GM21390 (cell line): ENCODE results near the gene ARHGEF10L.

Experiments used
- ATAC-seq: cut with Tn5 transposase; IDR thresholded peaks from one replicate; pipeline ENCODE4 v1.9.1; 2021; ENCODE audit not compliant: unreplicated experiment

The ARHGEF10L gene

GRCh38 chr1:17586172-17586964 lies 46.9 kb downstream of the ARHGEF10L start:
- ATAC-seq: no peak

GRCh38 chr1:17587693-17588047 lies 48.2 kb downstream of the ARHGEF10L start:
- no peak for ATAC-seq

- ATAC-seq: no peak
These were observed 48.8 kb downstream of the ARHGEF10L start for GRCh38 chr1:17588048-17588871.

GRCh38 chr1:17591814-17592430 lies 52.4 kb downstream of the ARHGEF10L start:
- no peak for ATAC-seq

GRCh38 chr1:17594026-17594425 lies 54.5 kb downstream of the ARHGEF10L start:
- no peak for ATAC-seq

- no peak for ATAC-seq
These were observed 55.4 kb downstream of the ARHGEF10L start for GRCh38 chr1:17594690-17595601.

DNA sequence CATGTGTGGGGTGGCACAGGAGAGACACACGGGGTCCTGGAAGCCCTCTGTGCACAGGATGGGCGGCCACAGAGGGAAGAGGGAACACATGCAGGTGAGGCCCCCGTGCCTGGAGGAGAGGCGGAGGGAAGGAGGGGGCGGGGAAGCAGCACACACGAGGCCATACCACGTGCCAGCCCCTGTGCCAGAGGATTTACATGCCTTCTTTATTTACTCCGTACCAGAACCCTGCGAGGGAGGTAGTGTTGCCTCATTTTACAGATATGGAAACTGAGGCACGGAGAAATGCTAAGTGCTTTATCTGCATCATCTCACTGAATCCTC lies 56.1 kb downstream of the ARHGEF10L start:
- no peak for ATAC-seq

- ATAC-seq: no peak
These were observed 56.7 kb downstream of the ARHGEF10L start for GRCh38 chr1:17596186-17596585.

- ATAC-seq: no peak
These were observed 57.4 kb downstream of the ARHGEF10L start for GRCh38 chr1:17596651-17597509.

DNA sequence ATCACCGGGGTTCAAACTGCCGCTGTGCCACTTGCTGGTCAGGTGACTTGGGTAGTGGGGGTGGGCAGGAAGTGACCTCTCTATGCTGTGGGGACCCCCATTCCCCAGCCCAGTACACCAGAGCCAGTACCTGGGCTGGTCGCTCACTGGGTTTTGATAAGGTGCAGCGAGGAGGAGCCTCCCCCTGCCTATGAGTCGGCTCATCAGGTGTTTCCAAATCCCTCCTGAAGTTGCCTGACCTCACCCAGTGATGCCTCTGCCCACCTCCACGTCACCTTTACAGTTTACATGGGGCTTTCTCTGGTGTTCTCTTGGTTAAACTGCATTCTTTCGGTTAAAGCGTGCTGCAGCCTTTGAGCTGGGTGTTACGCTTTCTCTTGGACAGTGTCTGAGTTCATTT lies 58.2 kb downstream of the ARHGEF10L start:
- ATAC-seq: no peak

- no peak for ATAC-seq
These were observed 58.8 kb downstream of the ARHGEF10L start for GRCh38 chr1:17598251-17598650.

DNA sequence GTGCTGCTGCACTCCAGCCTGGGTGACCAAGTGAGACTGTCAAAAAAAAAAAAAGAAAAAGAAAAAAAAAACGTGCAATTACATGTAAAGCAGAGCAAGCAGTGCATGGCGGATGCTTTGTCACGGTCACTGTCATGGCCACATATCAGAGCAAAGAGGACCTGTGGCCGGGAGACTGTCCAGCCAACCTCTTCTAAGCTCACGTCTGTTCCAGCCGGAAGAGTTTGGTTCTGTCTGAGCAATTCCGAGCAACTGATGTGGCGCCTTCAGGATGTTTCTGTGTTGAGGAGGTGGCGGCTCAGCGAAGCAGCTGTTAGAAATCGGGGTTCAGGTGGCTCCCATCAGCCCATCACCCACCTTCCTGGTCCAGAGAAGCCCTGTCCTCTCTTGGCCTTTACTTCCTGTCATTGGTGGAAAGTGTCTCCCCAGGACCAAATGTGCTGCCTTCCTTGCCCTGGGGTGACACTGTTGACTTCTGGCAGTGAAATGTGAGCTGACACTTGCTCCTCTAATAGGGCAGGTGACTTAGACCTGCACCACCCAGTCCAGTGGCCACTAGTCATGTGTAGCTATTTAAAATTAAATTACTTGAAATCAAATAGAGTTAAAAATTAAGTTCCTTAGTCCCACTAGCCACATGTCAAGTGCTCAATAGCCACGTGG lies 59.9 kb downstream of the ARHGEF10L start:
- no peak for ATAC-seq

GRCh38 chr1:17599954-17600300 lies 60.4 kb downstream of the ARHGEF10L start:
- ATAC-seq: no peak

DNA sequence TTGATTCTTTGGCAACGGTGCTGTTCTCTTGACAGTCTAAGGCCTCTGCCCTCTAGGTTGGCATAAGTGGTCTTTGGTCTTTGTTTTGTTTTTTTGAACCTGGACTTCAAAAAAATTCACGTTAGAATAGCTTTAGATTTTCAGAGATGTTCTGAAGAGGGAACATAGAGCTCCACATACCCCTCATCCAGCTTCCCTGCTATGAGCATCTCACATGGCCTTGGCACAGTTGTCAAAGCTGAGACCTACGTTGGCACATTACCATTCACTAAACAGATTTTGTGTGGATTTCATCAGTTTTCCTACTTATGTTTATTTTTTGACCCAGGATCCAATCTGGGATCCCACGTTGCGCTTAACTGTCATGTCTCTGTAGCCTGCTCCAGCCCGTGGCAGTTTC lies 60.8 kb downstream of the ARHGEF10L start:
- ATAC-seq: no peak

GRCh38 chr1:17601643-17602382 lies 62.3 kb downstream of the ARHGEF10L start:
- ATAC-seq: no peak

DNA sequence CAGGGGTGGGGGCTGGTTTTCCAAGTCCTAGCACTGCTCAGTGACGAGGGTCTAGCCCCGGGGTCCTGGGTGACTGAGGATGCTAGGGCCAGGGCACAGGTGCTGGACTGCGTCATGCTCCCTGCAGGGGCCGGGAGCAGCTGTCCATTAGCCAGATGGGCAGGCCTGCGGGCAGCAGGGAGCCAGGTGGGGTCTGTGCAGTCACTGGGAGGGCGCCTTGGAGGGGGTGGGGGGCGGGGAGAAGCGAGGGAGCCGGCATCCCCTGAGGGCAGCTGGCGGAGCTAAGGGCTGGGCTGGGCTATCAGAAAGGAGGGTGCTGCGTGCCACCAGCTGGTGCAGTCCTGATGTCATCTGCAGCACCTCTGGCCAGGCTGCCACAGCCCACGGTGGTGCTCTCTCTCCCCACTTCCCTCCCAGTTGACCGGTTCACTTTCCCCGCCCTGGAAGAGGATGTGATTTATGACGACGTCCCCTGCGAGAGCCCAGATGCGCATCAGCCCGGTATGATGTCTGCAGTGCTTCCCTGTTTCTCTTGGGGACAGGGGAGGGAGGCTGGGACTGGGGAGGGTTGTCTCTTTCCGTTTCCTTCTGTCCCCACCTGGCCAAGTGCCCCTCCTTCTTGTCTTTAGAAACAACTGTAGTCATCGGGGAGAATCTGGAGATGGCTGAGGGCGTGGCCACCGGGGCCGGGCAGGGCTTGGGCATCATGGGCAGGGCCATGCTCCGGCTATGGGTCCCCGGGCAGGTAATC lies 63.8 kb downstream of the ARHGEF10L start:
- no peak for ATAC-seq

DNA sequence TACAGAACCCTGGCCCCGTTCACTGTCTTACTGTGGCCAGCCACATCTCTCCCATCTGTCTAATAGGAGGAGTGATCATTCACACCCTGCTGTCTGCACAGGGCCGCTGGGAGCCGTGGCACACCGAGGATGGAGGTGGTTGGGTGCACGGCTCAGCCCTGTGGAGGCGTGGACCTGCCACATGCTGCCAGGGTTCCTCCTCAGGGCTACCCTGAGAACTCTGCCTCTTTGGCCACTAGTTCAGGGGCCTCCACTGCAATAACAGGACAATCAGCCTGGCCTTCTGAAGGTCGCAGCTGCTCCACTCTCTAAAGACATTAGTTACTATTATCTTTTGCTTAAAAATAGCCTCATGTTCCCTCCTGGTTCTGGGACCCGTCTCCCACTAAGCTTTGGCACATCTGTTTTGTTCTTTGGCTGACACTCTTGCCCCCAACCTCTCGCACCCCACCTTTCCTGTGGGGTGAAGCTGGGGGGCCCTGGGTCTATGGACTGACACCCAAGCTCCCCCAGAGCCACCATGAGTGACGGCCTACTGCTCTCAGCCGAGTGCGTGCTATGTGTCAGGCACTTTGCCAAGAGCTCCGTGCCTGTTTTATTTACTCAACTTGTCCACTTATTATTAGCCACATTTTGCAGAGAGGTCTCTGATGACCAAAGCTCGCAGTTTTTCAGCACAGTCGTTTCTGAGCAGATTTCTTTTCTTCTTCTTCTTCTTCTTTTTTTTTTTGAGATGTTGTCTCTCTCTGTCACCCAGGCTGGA lies 66.3 kb downstream of the ARHGEF10L start:
- no peak for ATAC-seq
